Articular chondrocyte of knee joint (primary cell): ENCODE results near the gene TP53BP2. TPM values are rescaled to one million over a fixed set of nuclear protein-coding genes. Genes with fewer than 3 reads are reported as not detected.

Source experiments
- total RNA-seq: library from RNA; depleted of rRNA; stranded (reverse); fragments of >200 nt; gene quantifications from 2 replicates; pipeline ENCODE4 v1.2.3, GENCODE V29; 2012

Gene TP53BP2
- total RNA-seq = 23.7 and 27.0 TPM in 2 replicates

GRCh38 chr1:223845810-223846682 lies at the start of gene TP53BP2:
Gene TP53BP2, minus strand, starts transcription at chr1:223845947. Its CDS starts 267 bp downstream, at chr1:223845680.

Other genes with a start within 250 kb of the TP53BP2 start
- gene CAPN8, start 180.2 kb downstream of the TP53BP2 start, total RNA-seq = not detected in 2 replicates
- gene CAPN2, start 133.4 kb downstream of the TP53BP2 start, total RNA-seq = 264 and 269 TPM in 2 replicates